SK-N-SH (cell line): ENCODE data around the gene FPR2. TPM values are rescaled to one million over a fixed set of nuclear protein-coding genes. Genes with fewer than 3 reads are reported as not detected.

Source experiments
- CTCF ChIA-PET: fragments of 300-600, 350-600 bp; formaldehyde crosslinking; extraction: SDS; loops from one replicate; lab custom pipeline; 2021; lab: Yijun Ruan, JAX
- POLR2A ChIA-PET: fragments of 350-600 bp; sonication (Branson Sonifier 250); formaldehyde crosslinking; extraction: SDS; loops from one replicate; lab custom pipeline; 2020; ENCODE audit warnings: antibody characterized with exemption, inconsistent platforms; lab: Yijun Ruan, JAX
- DNase-seq: peaks from one replicate; pipeline ENCODE4 v3.0.0; 2012
- H2AFZ ChIP-seq: fragments of 200-600 bp; sonication (generic); 2 replicates; pipeline ENCODE4 v1.8.1; 2016; ENCODE audit warnings: antibody characterized with exemption, mild to moderate bottlenecking, low read depth
- H3F3A ChIP-seq: fragments of 200-600 bp; sonication (generic); replicated peaks from 2 replicates; pipeline ENCODE3; 2016; ENCODE audit warnings: antibody characterized with exemption, mild to moderate bottlenecking; ENCODE audit not compliant: insufficient read depth
- H3K27ac ChIP-seq, 2 experiments: fragments of 200-500 bp in 1 of 2; fragments of 200-600 bp in 1 of 2; sonication (Bioruptor generic) in 1 of 2; sonication (generic), shearing (Covaris generic) in 1 of 2; 2 replicates each; pipeline versions ENCODE4 v1.5.1 to v1.6.1; 2014 to 2016; ENCODE audit warnings: low read depth in 2 of 2, inconsistent platforms in 1 of 2, low read length in 1 of 2, mild to moderate bottlenecking in 1 of 2, mixed read lengths in 1 of 2
- H3K27me3 ChIP-seq: fragments of 200-600 bp; sonication (generic), shearing (Covaris generic); 2 replicates; pipeline ENCODE4 v1.6.1; 2016; ENCODE audit warnings: mixed run types; ENCODE audit not compliant: insufficient read depth
- H3K36me3 ChIP-seq, 2 experiments: fragments of 200-500 bp in 1 of 2; fragments of 200-600 bp in 1 of 2; sonication (Bioruptor generic) in 1 of 2; sonication (generic) in 1 of 2; replicated peaks in 1 of 2; 2 replicates each; pipeline versions ENCODE3 to v1.5.1; 2014 to 2016; ENCODE audit warnings: low read length in 1 of 2, mild to moderate bottlenecking in 1 of 2; ENCODE audit not compliant: insufficient read depth in 2 of 2, control insufficient read depth in 1 of 2
- H3K4me1 ChIP-seq, 2 experiments: fragments of 200-500 bp in 1 of 2; fragments of 200-600 bp in 1 of 2; sonication (Bioruptor generic) in 1 of 2; sonication (generic), shearing (Covaris generic) in 1 of 2; 2 replicates each; pipeline versions ENCODE4 v1.5.1 to v1.6.1; 2014 to 2016; ENCODE audit warnings: low read depth in 1 of 2, low read length in 1 of 2, mixed run types in 1 of 2; ENCODE audit not compliant: insufficient read depth in 2 of 2, control insufficient read depth in 1 of 2
- H3K4me2 ChIP-seq: fragments of 200-600 bp; sonication (generic), shearing (Covaris generic); 2 replicates; pipeline ENCODE4 v1.6.1; 2017; ENCODE audit warnings: mixed run types
- H3K4me3 ChIP-seq, 2 experiments: fragments of 200-500 bp in 1 of 2; fragments of 200-600 bp in 1 of 2; sonication (Bioruptor generic) in 1 of 2; sonication (generic), shearing (Covaris generic) in 1 of 2; 2 replicates each; pipeline versions ENCODE4 v1.5.1 to v1.8.1; 2014 to 2016; ENCODE audit warnings: low read depth in 2 of 2, inconsistent platforms in 1 of 2, low read length in 1 of 2, mild to moderate bottlenecking in 1 of 2, mixed read lengths in 1 of 2, moderate library complexity in 1 of 2
- H3K79me2 ChIP-seq: fragments of 200-600 bp; sonication (generic); 2 replicates; pipeline ENCODE4 v1.8.1; 2017; ENCODE audit warnings: mild to moderate bottlenecking; ENCODE audit not compliant: insufficient read depth
- H3K9ac ChIP-seq: fragments of 200-600 bp; sonication (generic); 2 replicates; pipeline ENCODE4 v1.6.1; 2017; ENCODE audit warnings: mixed run types
- H3K9me2 ChIP-seq: fragments of 200-600 bp; sonication (generic); 2 replicates; pipeline ENCODE4 v1.6.1; 2017; ENCODE audit warnings: mixed run types
- H3K9me3 ChIP-seq: fragments of 200-600 bp; sonication (generic); 2 replicates; pipeline ENCODE4 v1.6.1; 2017; ENCODE audit warnings: mixed run types, mild to moderate bottlenecking, moderate library complexity
- H4K20me1 ChIP-seq: fragments of 200-600 bp; sonication (generic); 2 replicates; pipeline ENCODE4 v1.6.1; 2017; ENCODE audit warnings: mild to moderate bottlenecking, mixed run types; ENCODE audit not compliant: insufficient read depth
- ELF1 ChIP-seq: IDR thresholded peaks from 2 replicates; pipeline ENCODE4 v1.4.0; 2012
- EP300 ChIP-seq, 2 experiments: IDR thresholded peaks; 2 replicates each; pipeline versions ENCODE4 v1.4.0 to v1.6.1; 2012; ENCODE audit warnings: borderline replicate concordance in 1 of 2, low read depth in 1 of 2, low read length in 1 of 2
- EZH2phosphoT487 ChIP-seq: fragments of 200-600 bp; sonication (generic); IDR thresholded peaks from 2 replicates; pipeline ENCODE4 v1.6.1; 2017; ENCODE audit warnings: low read depth, mixed run types, mild to moderate bottlenecking, antibody characterized with exemption, moderate library complexity, borderline replicate concordance
- FOSL2 ChIP-seq: IDR thresholded peaks from 2 replicates; pipeline ENCODE4 v1.4.0; 2012; ENCODE audit warnings: low read depth, mild to moderate bottlenecking, moderate library complexity, borderline replicate concordance
- GABPA ChIP-seq: IDR thresholded peaks from 2 replicates; pipeline ENCODE4 v1.4.0; 2012; ENCODE audit warnings: low read depth, mild to moderate bottlenecking
- JUND ChIP-seq: IDR thresholded peaks from 2 replicates; pipeline ENCODE4 v1.4.0; 2012
- MEF2A ChIP-seq: IDR thresholded peaks from 2 replicates; pipeline ENCODE4 v1.4.0; 2012; ENCODE audit warnings: low read depth, borderline replicate concordance
- MXI1 ChIP-seq: IDR thresholded peaks from 2 replicates; pipeline ENCODE4 v1.6.1; 2012; ENCODE audit warnings: mild to moderate bottlenecking, low read depth, low read length, improper control_type of control experiment
- NFIC ChIP-seq: IDR thresholded peaks from 2 replicates; pipeline ENCODE4 v1.4.0; 2012; ENCODE audit warnings: borderline replicate concordance
- RAD21 ChIP-seq: IDR thresholded peaks from 2 replicates; pipeline ENCODE4 v1.6.1; 2012; ENCODE audit warnings: mild to moderate bottlenecking, low read length
- RCOR1 ChIP-seq: fragments of 150-350 bp; IDR thresholded peaks from 2 replicates; pipeline ENCODE4 v1.6.1; 2017; ENCODE audit warnings: antibody characterized with exemption, low read length
- RFX5 ChIP-seq: IDR thresholded peaks from 2 replicates; pipeline ENCODE4 v1.6.1; 2012; ENCODE audit warnings: mild to moderate bottlenecking, improper control_type of control experiment, low read length
- RXRA ChIP-seq: IDR thresholded peaks from 2 replicates; pipeline ENCODE4 v1.4.0; 2012; ENCODE audit warnings: low read depth, mild to moderate bottlenecking, borderline replicate concordance
- SIN3A ChIP-seq: IDR thresholded peaks from 2 replicates; pipeline ENCODE4 v1.6.1; 2012; ENCODE audit warnings: low read depth, mild to moderate bottlenecking, low read length, moderate library complexity, borderline replicate concordance
- SMC3 ChIP-seq: IDR thresholded peaks from 2 replicates; pipeline ENCODE4 v1.6.1; 2012; ENCODE audit warnings: low read depth, low read length, improper control_type of control experiment
- TAF1 ChIP-seq: IDR thresholded peaks from 2 replicates; pipeline ENCODE4 v1.6.1; 2012; ENCODE audit warnings: low read depth, mild to moderate bottlenecking, low read length, moderate library complexity, borderline replicate concordance
- TCF12 ChIP-seq: IDR thresholded peaks from 2 replicates; pipeline ENCODE4 v1.4.0; 2012
- WGBS: methylation state at CpG from one replicate; pipeline ENCODE4 v1.1.6; 2017; ENCODE audit warnings: low lambda C conversion rate; 5-methylcytosine and 5-hydroxymethylcytosine counted together
- polyA plus RNA-seq, 3 experiments: library from polyadenylated mRNA; depleted of rRNA; stranded (reverse); fragments of >200 nt; gene quantifications; 2 replicates each; pipeline ENCODE4 v1.2.3, GENCODE V29; 2012
- TF ChIP-seq, protein P1 (sequence below): fragments of 150-350 bp; IDR thresholded peaks from 2 replicates; pipeline ENCODE4 v1.6.1; 2017; ENCODE audit warnings: antibody characterized with exemption, low read length, low read depth, borderline replicate concordance
- TF ChIP-seq, protein P2 (sequence below): fragments of 200-600 bp; sonication (generic); IDR thresholded peaks from 2 replicates; pipeline ENCODE4 v1.6.1; 2017; ENCODE audit warnings: antibody characterized with exemption, mild to moderate bottlenecking, moderate library complexity
- TF ChIP-seq, protein P3 (sequence below): IDR thresholded peaks from 2 replicates; pipeline ENCODE4 v1.6.1; 2012; ENCODE audit warnings: mild to moderate bottlenecking, low read depth, low read length, moderate library complexity

FPR2 gene
- polyA plus RNA-seq, 1 of the 3 experiments (the other 2 are of a cell fraction), result not detected

DNA sequence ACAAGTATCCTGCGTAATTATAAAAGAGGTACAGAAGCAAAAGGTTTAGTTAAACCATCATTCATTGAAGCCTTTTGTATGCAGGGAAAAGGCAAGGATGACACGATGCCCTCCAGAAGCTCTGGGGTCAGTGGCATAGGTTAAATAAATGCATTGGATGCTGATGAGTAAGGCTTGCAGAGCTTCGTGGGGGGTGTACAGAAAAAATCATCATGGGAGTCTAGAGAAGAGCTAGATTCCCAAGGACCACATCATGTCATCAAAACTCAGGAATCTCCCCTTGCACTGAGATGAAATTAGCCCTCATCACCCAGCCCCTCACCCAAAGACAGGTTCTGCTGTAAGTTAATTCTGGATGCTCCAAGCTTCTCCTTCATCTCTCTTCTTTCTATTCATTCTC is 17.6 kb upstream of the FPR2 start:
- no peaks in the 10 kb centered on the region for H3K9me3 ChIP-seq
- TF ChIP-seq GABPA, result no peak
- no peak for TF ChIP-seq SMC3
- no peak for TF ChIP-seq JUND
- TF ChIP-seq RAD21, result no peak
- no peak for TF ChIP-seq EP300 (IDR thresholded peaks at IDR 0.05; ENCODE audit: borderline replicate concordance in 1 of 2, low read depth in 1 of 2, low read length in 1 of 2)
- no peak for TF ChIP-seq RXRA
- no peak for TF ChIP-seq RFX5
- TF ChIP-seq EZH2phosphoT487, result no peak
- TF ChIP-seq, protein P1, sequence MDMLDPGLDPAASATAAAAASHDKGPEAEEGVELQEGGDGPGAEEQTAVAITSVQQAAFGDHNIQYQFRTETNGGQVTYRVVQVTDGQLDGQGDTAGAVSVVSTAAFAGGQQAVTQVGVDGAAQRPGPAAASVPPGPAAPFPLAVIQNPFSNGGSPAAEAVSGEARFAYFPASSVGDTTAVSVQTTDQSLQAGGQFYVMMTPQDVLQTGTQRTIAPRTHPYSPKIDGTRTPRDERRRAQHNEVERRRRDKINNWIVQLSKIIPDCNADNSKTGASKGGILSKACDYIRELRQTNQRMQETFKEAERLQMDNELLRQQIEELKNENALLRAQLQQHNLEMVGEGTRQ, result no peak
- TF ChIP-seq NFIC, result no peak
- no peak for TF ChIP-seq TCF12
- TF ChIP-seq RCOR1, result no peak
- TF ChIP-seq ELF1, result no peak
- TF ChIP-seq SIN3A, result no peak
- no peak for TF ChIP-seq MXI1
- no peak for TF ChIP-seq FOSL2
- TF ChIP-seq, all 33 proteins: peak for 0
- CTCF ChIA-PET, result interaction anchor here (0.6 to 2.4 kb wide), 2 partner anchors 34 to 363 kb away, joined by 4 to 11 read pairs; no protein-coding TSS in a partner anchor
- no peak for DNase-seq
- Histone ChIP-seq H2AFZ (no peak overlapping the region), H3K4me2 (peak overlapping the region; percentile 49; the same call in 1 of the 2 replicates), H3K4me3 (no peak overlapping the region), H3K79me2 (no peaks in the 10 kb centered on the region), H3K9me2 (no peaks in the 10 kb centered on the region), H3K27me3 (peaks cover 37% of the 10 kb centered on the region; the same call in 1 of the 2 replicates), H3K9ac (peak overlapping the region; percentile 61; the same call in 1 of the 2 replicates), H3K36me3 (no peaks in the 10 kb centered on the region), H3K27ac (peak overlapping the region in 1 of 2 experiments; percentile 76; a peak in 2 of 4 replicates), H3F3A (peaks cover 9% of the 10 kb centered on the region), H4K20me1 (no peaks in the 10 kb centered on the region), H3K4me1 (no peaks in the 10 kb centered on the region)
- 20% methylated on average over 3 of the region's 3 CpGs for WGBS
- POLR2A ChIA-PET, result no interaction called here

DNA sequence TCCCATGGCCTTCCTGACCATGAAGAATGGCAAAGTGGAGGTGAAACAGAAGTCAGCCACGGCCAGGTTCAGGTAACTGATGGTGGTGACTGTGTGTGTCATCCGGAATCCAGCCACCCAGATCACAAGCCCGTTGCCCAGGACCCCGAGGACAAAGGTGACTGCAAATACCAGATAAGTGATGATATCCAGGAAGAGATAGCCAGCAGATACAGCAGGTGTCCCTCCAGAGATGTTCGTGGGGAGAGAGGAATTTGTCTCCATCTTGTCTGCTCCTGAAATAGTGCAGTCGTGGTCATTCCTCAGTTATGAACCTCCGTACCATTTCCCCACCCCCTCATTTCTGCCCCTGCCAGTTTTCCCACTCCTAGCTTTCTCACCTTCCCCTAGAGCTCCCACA is 14.2 kb upstream of the FPR2 start:
- no peaks in the 10 kb centered on the region for H3K9me2 ChIP-seq
- H3K79me2 ChIP-seq, result no peaks in the 10 kb centered on the region
- H3K9me3 ChIP-seq, result no peaks in the 10 kb centered on the region
- ChIA-PET CTCF (no interaction called here), POLR2A (no interaction called here)
- no peaks in the 10 kb centered on the region for H3K36me3 ChIP-seq
- no peak overlapping the region for H3K27ac ChIP-seq
- TF ChIP-seq, protein P2, sequence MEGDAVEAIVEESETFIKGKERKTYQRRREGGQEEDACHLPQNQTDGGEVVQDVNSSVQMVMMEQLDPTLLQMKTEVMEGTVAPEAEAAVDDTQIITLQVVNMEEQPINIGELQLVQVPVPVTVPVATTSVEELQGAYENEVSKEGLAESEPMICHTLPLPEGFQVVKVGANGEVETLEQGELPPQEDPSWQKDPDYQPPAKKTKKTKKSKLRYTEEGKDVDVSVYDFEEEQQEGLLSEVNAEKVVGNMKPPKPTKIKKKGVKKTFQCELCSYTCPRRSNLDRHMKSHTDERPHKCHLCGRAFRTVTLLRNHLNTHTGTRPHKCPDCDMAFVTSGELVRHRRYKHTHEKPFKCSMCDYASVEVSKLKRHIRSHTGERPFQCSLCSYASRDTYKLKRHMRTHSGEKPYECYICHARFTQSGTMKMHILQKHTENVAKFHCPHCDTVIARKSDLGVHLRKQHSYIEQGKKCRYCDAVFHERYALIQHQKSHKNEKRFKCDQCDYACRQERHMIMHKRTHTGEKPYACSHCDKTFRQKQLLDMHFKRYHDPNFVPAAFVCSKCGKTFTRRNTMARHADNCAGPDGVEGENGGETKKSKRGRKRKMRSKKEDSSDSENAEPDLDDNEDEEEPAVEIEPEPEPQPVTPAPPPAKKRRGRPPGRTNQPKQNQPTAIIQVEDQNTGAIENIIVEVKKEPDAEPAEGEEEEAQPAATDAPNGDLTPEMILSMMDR, result no peak
- TF ChIP-seq RFX5 (no peak), RXRA (no peak), MEF2A (no peak), EZH2phosphoT487 (no peak), RCOR1 (no peak), SMC3 (no peak), TCF12 (no peak), FOSL2 (no peak), TAF1 (no peak), JUND (no peak)
- TF ChIP-seq, protein P3, sequence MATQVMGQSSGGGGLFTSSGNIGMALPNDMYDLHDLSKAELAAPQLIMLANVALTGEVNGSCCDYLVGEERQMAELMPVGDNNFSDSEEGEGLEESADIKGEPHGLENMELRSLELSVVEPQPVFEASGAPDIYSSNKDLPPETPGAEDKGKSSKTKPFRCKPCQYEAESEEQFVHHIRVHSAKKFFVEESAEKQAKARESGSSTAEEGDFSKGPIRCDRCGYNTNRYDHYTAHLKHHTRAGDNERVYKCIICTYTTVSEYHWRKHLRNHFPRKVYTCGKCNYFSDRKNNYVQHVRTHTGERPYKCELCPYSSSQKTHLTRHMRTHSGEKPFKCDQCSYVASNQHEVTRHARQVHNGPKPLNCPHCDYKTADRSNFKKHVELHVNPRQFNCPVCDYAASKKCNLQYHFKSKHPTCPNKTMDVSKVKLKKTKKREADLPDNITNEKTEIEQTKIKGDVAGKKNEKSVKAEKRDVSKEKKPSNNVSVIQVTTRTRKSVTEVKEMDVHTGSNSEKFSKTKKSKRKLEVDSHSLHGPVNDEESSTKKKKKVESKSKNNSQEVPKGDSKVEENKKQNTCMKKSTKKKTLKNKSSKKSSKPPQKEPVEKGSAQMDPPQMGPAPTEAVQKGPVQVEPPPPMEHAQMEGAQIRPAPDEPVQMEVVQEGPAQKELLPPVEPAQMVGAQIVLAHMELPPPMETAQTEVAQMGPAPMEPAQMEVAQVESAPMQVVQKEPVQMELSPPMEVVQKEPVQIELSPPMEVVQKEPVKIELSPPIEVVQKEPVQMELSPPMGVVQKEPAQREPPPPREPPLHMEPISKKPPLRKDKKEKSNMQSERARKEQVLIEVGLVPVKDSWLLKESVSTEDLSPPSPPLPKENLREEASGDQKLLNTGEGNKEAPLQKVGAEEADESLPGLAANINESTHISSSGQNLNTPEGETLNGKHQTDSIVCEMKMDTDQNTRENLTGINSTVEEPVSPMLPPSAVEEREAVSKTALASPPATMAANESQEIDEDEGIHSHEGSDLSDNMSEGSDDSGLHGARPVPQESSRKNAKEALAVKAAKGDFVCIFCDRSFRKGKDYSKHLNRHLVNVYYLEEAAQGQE, result no peak
- TF ChIP-seq, protein P1, result no peak
- no peaks in the 10 kb centered on the region for H3K4me1 ChIP-seq
- no peak overlapping the region for H3K9ac ChIP-seq
- 1% methylated on average over 7 of the region's 7 CpGs for WGBS
- no peak for DNase-seq
- H3K4me3 ChIP-seq, result no peak overlapping the region
- H2AFZ ChIP-seq, result no peak overlapping the region
- H3F3A ChIP-seq, result peaks cover 9% of the 10 kb centered on the region
- H3K4me2 ChIP-seq, result no peak overlapping the region
- peaks cover 28% of the 10 kb centered on the region; the same call in 1 of the 2 replicates for H3K27me3 ChIP-seq
- H4K20me1 ChIP-seq, result no peaks in the 10 kb centered on the region
